Skin of body (tissue), 2 donors: Measurements from ENCODE around the gene NGEF. TPM values are rescaled to one million over a fixed set of nuclear protein-coding genes. Genes with fewer than 3 reads are reported as not detected.

Experiments
- DNase-seq: peaks from one replicate; lab custom pipeline; 2025; lab: John Stamatoyannopoulos, UW
- total RNA-seq: library from RNA; depleted of rRNA; stranded (reverse); fragments of >200 nt; gene quantifications from one replicate; pipeline ENCODE4 v1.2.3, GENCODE V29; 2014

The NGEF gene
- total RNA-seq, 1 donor from 2014 or later, result 3.9 TPM

DNA sequence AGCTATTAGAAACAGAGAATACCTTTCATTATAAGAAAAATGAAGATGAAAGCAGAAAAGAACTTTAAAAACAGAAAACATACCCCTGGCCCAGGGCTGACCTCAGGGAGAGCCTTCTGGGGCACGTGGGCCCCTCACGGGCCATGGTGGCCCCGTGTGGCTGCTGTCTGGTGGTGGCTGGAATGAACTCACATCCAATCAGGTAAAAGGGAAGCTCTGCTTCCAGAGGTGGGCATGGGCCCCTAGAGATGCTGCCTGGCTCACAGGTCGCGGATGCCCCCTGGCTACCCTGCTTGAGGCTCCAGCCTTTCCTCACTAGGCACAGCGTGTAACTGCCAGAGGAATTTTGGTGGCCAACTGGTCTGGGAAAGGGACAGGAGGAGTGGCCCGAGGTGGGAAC lies 126.4 kb downstream of the NGEF start:
- DNase-seq, result no peak

DNA sequence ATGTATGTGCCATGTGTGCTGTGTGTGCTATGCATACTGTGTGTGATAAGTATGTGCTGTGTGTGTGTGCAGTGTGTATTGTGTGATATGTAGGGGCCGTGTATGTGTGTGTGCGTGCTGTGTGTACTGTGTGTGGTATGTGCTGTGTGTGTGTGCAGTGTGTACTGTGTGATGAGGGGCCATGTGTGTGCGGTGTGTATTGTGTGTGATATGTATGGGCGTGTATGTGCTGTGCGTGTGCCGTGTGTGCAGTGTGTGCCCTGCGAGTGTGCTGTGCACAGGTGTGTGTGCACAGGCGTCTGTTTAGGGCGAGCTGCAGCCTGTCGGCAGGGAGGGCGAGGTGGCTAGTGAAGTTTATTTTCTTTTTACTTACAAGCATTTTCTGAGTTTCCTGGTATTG lies 126.9 kb downstream of the NGEF start:
- DNase-seq, result no peak

DNA sequence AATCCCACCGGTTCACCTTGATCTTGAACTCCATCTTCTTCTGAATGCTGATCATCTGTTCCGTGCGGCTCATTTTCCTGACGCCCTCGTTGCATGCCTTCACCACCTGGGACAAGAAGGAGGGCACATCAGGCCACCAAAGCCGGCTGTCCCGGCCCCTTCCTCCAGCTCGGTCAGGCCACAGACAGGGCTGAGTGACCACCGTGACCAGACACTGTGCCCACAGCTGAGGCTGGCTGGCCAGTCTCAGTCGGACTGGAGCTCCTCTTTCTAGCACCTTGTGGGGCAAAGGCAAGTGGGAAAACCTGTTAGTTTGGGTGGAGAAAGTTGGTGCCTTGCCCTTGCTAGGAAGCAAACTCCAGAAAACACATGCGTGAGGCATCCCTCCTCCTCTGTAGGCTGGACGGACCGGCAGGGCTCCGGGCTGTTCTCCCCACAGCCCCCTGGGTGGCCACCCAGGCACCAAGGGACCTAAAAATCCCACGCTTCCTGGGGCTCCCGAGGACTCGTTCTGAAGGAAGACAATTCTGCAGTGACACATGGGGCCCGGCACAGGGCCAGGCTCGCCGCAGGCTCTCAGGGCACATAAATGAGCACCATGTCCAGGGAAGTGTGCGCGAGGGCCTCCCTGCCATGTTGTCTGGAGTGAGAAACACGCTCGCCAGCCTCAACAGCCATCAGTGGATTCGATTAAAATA lies 127.6 kb downstream of the NGEF start:
- DNase-seq, result no peak

DNA sequence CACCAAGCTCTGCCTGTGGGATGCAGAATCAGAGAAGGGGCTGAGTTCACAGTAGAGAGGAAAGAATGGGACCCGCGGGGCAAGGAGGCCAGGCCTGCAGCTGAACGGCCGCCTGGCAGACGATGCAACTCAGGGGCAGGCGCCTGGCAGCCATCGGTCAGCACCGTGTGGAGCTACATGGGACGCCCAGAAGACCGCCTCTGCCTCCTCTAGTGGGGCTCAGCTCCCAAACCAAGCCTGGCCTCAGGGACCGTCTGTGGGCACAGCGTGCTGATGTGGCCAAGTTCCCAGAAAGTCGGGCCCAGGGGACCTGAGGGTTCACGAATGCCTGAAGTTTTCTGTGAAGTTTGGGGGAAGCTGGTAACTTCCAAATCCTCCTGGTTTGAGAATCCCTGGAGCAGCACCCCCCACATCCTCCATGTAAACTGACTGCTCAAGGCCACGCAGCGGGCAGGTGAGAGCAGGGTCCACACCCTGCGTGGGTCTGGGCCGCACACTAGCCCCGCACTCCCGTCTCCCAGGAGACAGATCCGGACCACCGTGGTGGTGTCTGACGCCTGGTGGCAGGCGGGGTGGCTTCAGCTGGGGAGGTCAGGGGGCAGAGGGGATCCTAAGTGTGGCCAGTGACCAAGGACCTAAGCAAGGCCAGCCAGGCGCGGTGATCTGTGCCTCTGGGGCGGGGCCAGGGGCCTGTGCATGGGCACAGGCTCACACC lies 128.3 kb downstream of the NGEF start:
- no peak for DNase-seq

DNA sequence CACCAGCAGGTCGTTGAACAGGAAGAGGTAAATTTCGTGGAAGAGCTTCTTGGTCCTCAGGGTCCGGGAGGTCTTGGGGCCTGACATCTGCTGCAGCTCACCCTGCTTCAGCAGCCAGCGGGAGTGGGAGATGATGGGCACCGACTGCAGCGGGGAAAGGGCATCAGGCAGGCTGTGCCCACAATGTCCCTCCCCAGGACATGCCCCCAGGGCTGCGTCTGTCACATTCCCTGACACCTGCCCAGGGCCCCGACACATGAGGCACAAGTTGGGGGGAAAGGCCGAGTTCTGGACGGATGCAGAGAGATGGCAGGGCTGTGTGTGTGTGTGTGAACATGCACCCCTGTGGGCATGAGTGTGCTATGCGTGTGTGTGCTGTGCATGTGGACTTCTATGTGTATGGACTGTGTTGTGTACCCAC lies 129.0 kb downstream of the NGEF start:
- no peak for DNase-seq

DNA sequence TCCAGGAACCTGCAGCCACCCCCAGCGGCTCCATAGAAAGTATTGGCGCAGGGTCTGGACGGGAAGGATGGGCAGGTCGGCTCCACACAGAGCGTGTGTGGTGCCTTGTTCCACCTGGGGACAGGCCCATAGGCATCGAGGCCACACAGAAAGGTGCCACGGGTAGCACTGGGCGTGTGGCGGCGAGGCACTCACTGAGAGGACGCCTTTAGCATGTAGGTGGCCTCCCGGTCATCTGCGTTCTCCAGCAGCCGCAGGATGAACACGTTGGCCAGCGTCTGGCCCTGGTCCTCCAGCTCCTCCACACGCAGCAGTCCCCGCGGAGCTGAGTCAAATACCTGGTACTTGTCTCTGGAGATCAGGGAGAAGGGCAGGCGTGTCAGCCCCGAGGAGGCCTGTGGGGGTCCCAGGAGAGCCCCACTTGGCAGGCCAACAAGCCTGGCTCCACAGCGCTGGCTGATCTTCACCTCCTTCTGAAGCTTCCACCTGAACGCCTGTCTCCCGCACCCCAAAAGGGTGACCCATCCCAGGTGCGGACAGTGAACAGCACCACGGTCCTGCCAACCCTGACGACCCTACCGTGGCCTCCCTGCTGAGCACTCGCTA lies 129.8 kb downstream of the NGEF start:
- no peak for DNase-seq

DNA sequence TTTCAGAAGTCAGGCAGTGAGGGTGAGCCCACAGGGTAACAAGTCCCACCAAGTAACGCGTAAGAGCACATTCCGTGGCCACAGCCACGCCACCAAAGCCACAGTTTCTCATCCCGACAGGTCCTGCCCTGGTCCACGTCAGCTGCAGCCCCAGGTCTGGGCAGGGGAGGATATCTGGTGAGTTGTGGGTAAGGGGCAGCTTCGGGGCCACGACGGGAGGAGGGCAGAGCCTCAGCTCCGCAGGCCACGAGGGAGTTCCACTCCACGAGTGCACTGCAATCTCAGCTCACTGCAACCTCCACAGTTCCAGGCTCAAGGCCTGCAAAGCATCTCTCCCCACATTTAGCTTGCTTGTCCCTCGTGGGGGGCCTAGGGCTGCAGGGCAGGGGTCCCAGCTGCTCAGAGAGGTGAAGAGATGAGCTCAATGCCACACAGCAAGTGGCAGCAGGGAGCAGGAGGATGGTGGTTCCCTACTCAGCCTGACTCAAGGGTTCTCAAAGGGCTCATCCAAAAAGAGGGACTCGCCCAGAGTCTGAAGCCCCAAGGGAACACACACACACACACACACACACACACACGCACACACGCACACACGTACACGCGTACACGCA lies 130.4 kb downstream of the NGEF start:
- no peak for DNase-seq

DNA sequence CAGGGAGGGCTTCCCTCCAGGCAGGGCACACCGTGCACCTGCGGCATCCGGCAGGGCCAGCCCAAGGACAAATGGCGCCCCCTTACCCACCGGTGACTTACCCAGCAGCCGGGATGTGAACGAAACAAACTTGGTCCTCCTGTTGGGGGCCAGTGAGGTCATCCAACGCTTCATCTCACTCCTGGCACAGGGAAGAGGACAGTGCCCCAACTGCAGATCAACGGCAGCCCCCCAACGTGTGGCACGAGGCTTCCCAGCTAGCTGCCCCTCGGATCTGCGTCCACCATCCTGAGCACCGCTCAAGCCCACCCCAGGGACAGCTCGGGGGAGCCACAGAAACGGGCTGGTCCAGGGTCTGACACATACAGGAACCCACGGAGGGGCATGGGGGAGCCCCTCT lies 131.0 kb downstream of the NGEF start:
- no peak for DNase-seq

DNA sequence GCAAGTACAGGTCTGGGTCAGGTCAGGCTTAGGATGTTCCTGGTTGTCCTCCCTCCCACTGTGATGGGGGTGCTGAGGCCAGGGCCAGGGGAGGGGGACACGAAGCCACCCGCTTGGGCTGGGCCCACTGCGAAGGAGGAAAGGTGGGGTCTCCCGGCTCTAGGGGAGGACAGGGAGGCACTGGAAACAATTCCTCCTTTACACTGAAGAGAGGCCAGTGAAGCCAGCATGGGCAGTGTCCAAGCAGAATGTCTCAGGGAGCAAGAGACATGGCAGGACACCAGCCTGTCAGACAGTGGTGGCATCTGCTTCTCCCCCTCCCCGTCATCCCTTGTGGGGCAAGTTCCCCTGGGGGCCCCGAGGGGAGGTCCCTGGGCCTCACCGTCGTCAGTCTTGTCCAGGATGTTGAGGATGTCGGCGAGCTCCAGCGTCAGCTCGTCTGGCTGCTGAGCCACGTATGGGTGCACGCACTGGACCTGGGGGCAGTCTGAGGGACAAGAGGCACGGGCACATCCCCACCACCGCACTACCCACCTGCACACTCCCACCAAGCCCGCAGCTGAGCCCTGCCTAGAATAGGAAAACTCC lies 132.2 kb downstream of the NGEF start:
- no peak for DNase-seq

DNA sequence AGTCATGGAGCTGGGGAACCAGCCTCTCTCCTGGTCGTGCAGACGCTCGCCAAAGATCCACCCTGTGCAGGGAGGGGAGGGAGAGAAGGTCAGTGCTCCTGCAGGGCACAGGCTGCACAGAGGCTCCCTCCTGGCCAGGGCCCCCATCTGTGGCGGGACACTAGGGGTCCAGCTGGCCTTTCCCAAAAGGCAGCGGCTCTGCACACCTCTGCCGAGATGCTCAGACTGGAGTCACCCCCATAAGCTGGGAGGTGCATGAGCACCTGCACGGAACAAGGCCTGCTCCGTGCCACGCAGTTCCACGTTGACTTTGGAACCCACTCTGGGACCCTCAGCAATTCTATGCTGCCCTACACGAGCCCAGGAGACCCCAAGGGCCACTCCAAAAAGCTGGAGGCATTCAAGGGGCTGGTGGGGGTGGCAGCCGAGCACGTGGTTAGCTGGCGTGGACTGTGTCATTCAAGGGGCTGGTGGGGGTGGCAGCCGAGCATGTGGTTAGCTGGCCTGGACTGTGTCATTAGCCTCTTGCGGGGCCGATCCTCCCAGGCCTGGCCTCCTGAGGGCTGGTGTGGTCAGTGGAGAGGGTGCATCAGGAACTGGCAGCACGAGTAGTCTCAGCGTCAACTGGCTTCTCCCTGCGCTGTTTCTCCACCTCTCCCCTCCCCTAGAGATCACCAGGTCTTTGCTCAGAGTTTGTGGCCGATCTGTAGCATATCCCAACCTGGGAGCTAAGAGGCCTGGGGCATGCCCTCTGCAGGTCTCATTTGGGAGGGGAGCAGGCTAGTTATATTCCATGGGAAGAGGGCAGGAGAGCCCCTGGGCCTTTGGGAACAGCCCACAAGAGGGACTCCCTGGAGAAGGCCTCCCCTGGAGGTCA lies 133.2 kb downstream of the NGEF start:
- no peak for DNase-seq

DNA sequence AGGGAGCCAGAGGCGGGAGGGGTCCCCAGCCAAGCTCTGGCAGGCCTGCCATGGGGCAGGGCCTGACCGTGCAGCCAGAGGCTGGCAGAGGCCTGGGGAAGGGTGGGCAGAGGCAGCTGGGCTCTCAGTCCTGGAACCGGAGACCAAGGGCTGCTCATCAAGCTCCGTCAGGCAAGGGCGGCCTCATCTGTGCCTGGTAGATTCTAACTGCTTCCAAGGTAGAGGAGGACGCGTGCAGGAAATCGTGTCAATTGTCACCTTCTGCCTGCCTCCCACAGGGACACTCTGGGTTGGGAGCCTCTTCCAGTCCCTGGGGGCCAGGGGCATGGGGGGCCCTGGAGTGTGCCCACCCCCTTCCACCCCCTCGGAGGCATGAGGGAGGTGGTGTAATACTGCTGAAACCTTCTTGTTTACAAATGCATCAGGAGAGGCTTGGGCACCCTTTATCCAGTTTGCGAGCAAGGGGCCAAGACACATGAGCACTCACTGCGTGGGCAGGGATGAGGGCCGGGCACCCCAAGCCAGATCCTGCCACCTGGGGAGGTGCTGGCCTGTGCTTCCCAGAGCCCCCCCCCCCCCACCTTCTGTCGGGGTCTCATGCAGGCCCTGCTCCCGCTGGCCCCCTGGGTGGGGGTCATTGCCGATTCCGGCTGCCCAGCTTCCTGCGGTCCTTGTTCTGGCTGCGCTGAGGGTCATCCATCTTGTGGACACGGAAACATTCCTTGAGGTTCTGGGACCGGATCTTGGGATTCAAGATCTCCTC lies 134.0 kb downstream of the NGEF start:
- DNase-seq, result no peak

DNA sequence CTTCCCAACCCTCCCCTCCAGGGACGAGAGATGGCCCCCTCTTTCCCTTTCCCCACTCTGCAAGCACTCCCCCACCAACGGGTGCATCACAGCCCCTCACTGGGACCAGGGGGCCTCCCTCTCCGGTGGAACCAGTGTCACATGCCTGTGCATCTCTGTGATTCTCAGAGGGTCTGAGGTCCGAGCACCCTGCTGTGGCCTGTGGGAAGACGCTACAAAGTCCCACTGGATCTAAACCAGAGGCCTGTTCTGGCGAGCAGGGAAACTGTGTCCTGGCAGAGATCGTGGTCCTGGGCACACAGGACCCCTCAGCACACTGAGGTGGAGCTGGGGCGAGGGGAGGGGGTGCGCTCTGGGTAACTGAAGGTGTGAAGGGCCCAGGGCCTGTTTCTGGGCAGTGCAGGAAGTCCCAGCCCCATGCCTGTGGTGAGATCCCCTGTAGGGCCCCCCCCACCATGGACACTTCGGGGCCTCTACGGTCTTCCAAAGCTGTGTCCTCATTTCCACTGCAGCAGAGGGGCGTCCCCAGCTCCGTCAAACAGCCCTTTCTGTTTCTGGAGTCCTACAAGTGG lies 135.0 kb downstream of the NGEF start:
- DNase-seq, result no peak

DNA sequence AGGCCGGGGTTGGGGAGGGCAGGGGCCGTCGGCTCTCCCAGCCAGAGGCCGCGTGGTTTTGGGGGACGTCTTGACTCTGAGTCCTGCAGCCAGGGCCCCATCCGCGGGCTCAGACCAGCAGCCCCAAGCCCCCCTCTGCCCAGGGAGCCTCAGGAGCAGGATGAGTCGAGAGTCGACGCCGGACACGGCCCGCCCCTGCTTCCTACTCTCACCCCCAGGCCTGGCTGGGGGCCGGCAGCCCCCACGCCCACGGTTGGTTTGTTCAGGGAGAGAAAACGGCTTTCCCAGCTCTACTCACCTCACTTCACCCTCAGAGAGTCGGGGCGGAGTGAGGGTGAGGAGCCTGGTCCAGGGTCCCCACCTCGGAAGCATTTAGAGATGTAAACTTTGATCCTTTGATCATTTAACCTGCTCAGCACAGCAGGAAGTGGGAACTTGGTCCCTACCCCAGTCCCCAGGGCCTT lies 136.0 kb downstream of the NGEF start:
- no peak for DNase-seq

DNA sequence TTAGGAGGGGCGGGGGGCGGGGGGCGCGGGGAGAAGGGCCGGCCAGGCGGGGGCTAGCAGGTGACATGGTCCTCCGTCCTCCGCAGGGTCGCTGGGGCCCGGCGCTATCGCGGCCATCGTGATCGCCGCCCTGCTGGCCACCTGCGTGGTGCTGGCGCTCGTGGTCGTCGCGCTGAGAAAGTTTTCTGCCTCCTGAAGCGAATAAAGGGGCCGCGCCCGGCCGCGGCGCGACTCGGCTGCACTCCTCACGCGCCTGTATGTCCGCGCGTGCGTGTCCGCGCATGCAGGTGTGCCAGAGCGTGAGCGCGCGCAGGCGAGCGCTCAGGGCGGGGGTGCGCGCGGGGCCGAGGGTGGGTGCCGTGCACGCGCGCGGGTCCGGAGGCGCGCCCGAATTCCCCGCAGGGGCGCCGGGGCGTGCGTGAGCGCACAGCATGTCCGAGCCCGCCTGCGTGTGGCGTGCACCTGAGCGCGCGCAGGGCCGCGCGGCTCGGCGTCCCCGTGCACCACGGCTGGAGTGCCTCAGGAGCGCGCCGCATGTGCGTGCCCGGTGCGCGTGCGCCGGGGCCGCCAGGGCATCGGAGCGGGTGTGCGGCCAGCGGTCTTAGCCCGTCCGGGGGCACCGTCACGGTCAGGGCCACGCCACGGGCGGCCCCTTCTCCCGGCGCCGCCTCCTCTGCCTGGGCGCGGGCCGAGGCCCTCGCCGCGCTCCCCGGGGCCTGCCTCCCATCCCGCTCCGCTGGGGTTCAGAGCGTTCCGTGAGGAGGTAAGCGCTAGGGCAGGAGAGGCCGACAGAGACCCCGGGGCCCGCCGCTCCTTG lies 136.7 kb downstream of the NGEF start:
- no peak for DNase-seq

DNA sequence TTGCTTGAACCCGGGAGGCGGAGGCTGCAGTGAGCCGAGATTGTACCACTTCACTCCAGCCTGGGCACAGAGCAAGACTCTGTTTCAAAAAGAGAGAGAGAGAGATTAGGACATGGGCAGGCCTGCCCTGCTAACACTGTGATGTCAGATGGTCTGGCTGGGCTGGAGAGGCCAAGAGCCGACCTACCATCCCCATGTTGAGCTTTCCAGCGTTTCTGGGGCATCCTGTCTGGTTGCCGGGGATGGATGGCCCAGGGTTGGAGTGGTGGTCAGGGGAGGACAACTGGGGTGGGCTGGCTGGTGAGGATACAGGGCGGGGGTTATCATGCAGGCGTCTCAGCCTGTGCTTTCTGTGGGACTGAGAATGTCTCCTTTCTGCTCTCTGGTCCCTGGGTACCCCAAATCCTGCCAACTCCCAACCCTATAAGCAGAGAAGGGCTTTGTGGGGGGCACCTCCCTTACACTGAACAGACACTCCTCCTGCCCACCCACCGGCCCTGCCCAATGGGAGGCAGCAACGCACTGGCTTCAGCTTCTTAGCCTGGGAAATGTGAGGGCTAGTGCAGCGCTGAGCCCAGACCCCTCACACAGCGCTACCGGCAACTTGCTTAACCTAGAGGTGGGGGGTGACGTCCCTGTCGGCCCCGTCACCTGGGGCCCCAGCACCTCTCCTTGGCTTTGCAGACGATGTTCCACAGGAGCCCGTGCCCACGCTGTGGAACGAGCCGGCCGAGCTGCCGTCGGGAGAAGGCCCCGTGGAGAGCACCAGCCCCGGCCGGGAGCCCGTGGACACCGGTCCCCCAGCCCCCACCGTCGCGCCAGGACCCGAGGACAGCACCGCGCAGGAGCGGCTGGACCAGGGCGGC lies 137.6 kb downstream of the NGEF start:
- no peak for DNase-seq

DNA sequence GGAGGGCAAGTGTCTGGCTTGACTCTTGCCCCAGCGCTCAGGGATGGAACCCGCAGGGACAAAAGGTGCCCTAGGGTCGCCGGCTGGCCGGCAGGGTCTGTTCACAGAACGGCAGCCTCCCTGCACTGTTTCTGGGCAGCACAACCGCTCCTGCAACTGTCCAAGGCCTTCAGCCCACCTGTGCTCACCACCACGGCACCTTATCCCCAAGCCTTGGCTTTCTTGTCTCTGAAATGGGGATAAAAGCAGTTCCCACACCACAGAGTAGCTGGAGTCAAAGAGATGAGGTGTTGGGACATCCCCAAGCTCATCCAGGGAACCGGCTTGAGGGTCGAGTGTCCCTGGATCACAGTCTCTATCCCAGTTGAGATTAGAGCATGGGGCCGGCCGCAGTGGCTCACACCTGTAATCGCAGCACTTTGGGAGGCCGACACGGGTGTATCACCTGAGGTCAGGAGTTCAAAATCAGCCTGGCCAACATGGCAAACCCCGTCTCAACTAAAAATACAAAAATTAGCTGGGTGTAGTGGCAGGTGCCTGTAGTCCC lies 138.3 kb downstream of the NGEF start:
- DNase-seq, result no peak

DNA sequence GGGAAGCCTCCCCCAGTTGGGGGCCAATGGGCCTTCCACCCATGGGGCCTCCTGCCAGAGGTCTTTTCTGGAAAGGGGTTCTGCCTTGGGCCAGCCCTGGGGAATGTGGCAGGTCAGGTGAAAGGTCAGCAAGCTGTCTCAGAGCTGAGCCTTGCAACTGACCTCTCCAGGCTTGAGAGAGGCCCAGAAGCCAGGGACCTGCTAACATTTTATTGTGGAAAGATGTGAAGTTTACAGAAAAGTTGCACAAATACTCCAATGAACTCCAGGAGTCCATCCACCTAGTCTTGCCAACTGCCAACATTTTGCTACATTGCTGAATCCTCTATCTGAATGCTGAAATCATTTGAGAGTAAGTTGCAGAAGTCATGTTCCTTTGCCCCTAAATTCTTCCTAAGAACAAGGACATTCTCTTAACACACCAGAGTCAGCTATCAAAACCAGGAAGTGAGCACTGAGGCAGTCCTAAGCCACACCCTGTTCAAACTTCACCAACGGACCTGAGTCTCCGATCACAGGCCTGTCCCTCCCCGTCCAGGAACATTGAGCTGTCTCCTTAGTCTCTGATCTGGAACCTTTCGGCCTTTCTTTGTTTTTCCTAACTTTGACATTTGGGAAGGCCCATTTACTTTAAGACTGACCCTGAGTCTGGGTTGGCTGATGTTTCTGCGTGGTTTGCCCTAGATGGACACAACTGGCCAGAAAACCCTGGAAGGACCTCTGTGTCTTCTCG lies 139.0 kb downstream of the NGEF start:
- DNase-seq, result no peak
